ENCODE results near the gene NGFR. TPM values are rescaled to one million over a fixed set of nuclear protein-coding genes. Genes with fewer than 3 reads are reported as not detected.
A peak's percentile ranks its signal among the peaks of the same experiment; 100 is the strongest.
"Not testable (repeated sequence)": the region's sequence is repeated elsewhere in the genome, so short reads cannot be mapped to it uniquely, and the experiment has no call there.

Gene NGFR
- polyA plus RNA-seq, 3 donors: 2.6 to 8.2 (median 5.4) TPM

DNA sequence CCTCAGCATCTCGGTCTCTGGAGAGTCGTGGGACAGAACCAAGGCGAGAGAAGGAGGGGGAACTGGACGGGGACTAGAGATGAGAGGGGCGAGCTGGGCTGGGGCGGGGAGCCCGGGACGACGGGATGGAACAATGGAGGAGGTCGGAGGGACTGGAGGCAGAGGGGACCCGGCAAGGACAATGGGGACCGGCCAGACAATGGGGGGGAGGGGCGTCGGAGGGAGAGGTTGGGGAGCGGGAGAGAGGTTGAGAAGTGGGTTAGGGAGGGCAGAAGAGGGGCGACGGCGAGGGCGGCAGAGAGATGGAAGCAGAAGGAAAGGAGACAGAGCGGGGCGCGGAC is 719 bp downstream of the NGFR start:
- DNase-seq: no peak

DNA sequence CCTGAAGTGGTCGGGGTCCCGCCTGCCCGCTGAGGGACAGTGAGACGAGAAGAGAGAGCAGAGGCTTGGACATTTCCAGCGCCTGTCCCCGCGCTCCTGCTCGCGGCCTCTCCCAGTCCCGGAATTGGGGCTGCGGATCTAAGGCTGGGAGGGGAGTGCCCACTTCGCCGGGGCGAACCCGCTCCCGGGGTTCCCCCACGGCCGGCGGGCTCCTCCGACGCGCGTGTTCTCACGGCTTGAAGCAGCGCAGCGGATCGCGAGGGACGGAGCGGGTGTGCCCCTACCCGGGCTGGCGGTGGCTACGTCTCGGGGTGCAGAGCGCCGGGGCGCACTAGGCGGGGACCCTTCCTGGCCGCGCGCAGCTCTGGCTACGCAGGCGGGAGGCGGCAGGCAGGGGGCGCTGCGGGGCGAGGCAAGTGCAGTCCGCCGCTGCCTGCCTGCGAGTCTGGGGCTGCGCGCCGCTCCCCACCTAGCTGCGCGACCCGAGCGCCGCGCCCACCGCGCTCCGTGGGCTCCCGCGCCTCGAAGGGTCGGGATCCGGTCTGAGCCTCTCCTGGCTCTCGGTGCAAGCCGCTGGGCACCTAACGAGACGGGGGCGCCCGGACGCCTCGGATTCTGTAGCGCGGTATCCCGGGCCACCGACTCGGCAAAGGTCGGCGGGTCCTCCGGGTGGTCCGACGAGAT is 1.2 kb downstream of the NGFR start:
- peak; percentile 61 for DNase-seq

DNA sequence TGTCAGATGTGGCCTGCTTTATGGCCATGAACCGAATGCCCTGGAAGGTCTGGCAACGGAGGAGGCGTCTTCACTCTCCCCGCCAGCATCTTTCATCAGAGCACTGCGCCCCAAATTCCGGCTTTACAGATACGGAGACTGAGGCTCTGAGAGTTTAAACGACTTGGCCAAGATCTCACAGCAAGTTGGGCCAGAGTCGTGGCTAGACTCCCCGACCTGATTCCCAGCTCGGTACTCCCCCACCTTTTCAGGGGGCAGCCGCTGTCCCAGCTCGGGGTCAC is 1.7 kb downstream of the NGFR start:
- no peak for DNase-seq

DNA sequence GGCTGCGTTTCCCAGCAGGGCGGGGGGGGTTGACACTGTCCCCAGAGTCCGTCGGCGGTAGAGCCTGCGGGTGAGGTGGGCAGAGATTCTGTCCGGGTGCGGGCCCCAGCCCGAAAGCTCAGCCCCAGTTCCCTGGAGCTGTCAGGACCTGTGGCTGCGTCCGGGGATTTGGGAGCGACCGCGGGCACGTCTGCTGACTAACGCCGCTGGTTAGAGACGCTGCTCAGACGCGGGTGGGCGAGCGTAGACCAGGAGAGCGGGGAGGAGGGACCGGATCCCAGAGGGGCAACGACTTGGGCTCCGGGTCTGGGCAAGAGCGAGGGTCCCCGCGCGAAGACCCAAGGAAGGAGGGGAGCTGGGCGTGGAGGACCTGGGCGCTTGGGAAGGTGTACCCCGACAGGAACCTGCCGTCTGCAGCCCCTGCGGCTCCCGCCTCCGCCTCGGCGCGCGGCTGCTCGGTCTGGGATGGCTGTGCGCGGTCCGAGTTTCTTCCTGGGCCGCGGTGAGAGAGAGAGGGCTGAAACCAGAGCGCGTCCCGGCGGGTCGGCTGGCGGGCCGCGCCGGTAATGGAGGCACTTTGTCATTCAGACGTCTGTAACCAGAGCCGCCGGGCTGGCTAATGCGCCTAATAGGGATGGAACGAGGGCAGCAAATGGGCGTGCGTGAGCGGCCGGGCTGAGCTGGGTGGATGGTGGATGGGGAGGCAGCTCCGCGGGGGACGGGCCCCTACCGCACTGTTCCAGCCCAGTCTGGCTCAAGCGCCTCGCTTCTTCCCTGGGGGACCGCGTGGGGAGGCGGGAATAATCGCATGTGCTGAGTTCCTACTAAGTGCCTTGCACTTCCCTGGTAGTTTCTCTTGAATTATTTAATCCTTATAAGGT is 2.3 kb downstream of the NGFR start:
- peak; percentile 73 for DNase-seq

DNA sequence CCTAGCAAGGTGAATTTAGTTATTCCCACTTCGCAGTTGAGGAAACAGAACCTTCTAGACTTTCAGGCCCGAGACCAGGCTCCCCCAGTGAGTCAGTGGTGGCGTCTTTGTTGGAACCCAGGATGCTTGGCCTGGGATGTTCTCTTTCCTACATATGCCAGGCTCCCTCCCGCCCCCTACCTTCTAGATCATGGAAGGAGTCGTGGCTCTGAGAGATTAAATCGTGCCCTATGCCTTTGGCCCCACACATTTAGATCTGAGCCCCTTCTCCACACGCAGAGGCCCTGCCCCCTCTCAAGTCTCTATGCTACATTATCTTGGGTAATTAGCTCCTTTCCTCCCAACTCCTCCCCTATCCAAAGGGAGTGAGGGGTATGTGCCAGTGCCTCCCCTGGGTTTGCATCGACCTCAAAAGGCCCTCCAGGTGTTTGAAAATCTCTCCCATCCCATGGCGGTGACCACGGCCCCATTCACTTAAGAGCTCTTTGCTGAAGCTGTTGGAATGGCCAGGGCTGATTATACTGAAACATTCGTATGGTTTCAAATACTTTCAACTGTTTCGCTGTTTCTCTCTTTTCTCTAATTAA is 3.0 kb downstream of the NGFR start:
- no peak for DNase-seq

DNA sequence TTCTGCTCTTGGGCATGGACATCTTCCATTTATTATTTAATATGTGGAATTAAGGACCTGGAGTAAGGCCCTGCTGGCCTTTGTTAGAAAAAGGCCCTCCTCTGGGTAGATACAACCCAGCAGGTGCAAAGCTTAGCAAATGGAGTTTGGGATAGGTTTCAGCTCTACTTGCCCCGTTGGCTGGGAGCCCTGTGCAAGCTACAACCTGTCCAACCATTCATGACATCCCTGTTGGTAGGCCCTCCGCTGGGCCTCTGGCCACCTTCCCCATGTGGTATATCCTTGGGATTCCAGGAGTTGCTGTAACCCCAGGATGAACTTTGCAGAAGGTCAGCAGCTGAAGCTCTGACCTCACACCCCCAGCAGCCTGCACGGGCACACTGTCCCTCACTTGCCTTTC is 6.4 kb downstream of the NGFR start:
- no peak for DNase-seq

DNA sequence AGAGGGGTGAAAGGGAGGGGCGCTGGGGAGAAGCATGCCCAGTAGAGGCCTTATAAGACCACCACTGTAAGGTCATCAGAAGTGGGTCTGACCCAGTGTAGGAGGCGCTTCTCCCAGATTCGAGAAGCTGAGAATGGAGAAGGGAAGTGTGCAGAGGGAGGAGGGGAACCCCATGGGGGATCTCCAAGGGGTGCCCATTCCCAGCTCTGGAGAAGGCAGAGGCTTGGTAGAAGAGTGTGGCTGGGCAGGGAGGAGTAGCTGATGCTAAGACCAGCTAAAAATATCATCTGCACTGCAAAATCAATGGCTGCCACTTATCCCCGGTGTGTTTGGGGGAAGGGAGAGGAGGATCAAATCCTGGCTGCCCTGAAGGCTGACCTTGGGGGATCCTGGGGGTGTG is 7.2 kb downstream of the NGFR start:
- no peak for DNase-seq

DNA sequence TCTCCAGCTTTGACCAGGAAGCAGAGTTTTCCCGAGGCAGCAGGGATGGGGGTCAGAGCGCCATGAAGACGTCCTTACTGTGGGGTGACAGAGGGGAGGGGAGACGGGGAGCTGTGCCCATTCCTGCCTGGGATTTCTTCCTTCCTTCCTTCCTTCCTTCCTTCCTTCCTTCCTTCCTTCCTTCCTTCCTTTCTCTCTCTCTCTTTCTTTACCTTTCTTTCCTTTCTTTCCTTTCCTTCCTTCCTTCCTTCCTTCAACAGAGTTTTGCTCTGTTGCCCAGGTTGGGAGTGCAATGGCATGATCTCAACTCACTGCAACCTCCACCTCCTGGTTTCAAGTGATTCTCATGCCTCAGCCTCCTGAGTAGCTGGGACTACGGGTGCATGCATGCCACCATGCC is 7.6 kb downstream of the NGFR start:
- not testable (repeated sequence) for DNase-seq

DNA sequence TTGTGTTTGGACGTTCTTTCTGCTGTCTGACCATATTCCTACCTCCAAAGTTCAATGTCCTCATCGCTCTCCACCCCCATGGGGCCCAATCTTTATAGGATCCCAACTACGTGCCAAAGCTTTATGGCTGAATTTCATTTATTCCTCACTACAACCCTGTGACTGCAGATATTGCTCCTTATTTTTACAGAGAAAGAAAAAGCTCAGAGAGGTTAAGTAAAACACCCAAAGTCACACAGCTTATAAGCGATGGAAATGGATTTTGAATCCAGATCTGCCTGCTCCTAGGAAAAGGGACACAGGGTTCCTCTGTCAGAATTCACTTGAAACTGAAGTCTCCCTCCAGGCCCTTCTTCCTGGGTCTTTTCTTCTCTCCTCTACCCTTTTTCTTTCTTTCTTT is 9.3 kb downstream of the NGFR start:
- no peak for DNase-seq

DNA sequence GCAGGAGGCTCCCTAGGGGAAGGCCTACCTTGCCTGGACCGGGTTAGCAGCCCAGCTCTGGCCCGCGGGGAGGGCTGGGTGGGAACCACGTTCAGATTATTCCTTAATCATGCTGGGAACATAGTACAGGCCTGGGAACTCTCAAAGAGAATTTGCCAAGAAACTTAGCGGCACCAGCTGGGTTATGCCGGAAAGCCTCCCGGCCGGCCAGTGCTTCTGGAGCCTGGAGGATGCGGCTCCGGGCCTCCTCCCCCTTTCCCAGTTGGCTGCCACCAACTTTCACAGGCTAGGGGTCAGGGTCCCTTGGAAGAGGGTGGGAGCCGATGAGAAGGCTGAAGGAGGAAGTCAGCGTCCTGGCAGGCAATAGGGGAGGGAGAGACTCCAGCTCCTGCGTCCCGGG is 10.8 kb downstream of the NGFR start:
- DNase-seq: no peak

DNA sequence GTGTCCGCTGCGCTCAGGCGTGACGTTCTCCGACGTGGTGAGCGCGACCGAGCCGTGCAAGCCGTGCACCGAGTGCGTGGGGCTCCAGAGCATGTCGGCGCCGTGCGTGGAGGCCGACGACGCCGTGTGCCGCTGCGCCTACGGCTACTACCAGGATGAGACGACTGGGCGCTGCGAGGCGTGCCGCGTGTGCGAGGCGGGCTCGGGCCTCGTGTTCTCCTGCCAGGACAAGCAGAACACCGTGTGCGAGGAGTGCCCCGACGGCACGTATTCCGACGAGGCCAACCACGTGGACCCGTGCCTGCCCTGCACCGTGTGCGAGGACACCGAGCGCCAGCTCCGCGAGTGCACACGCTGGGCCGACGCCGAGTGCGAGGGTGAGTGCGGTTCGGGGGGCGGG is 11.2 kb downstream of the NGFR start:
- no peak for DNase-seq

DNA sequence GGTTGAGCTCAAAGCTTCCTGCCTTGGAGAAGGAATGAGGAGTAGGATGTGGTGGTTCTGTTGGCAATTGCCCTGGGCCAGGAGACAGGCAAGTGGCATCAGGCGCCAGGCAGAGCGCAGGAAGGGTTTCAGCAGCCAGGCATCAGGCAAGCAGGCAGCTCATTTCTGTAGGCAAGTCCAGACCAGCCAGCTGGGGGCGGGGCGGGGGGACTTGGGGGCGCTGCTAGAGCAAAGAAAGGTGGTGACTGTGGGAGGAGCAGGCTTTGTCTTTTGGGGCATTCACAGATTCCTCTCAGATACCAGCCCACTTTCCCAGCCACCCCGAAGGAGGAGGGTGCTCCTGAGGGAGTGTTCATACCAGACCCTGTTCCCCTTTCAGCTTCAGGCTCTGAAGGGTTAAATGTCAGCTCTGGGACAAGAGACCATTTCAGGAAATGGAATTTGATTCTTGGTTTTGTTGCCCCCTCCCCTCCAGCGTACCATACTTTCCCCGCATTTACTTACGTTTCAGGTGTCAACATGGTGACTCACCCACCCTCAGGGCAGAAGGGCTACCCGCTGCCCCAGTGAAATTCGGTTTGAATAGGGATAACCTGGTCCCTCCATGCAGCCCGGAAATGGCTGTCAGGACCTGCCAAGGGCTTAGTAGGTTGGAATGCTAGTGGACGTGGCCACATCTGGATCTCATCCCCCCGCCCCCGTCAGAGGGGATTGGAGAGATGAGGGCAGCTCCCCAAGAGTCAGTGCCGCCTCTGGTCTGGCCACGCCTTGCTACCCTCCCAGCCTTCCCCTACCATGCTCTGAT is 13.2 kb downstream of the NGFR start:
- no peak for DNase-seq

DNA sequence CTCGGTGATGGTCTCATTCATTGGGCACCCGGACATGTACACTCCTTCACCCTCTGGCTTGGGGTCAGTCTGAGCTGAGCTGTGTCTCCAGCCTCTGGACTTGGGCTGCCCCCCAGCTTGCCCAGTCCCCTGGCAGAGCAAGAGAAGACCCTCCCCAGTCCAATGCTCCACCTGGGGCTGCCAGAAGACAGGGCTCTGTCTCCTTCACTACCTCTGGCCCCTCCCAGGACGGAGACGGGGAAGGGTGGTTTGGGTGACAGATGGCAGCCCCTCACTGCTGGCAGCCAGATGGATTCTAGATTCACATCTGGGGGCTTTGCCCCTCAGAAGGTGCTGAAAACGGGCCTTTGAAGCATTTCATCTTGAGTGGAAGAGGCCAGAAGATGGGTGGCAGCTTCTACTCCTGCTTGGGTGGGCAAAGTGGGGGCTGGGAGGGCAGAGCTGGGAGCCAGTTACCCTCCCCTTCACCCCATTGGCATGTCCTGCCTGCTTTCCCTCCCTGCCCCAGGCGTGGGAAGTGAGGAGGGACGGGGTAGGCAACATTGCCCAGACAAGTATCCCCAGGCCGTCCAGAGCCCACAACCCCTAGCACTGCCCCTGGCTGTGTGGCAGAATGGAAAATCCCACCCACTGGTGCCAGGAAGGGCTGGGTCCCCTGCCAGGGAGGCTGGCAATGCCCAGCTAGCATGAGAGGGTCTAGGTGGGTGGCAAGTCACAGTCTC is 13.9 kb downstream of the NGFR start:
- no peak for DNase-seq

DNA sequence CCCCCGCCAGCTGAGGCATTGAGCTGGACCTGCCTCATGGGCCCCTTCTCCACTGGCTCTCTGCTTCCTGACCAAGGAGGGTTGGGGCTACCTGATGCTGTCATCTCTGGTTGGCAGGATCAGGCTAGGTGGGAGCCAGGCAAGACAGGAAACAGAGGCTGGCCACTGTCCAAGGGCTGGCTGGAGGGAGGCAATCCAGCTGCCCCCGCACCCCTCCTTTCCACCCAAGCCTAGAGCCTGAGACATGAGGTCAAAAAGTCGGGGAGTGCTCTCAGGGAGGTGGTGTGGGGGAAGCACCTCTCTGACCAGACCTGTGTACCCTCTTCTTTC is 14.5 kb downstream of the NGFR start:
- no peak for DNase-seq

DNA sequence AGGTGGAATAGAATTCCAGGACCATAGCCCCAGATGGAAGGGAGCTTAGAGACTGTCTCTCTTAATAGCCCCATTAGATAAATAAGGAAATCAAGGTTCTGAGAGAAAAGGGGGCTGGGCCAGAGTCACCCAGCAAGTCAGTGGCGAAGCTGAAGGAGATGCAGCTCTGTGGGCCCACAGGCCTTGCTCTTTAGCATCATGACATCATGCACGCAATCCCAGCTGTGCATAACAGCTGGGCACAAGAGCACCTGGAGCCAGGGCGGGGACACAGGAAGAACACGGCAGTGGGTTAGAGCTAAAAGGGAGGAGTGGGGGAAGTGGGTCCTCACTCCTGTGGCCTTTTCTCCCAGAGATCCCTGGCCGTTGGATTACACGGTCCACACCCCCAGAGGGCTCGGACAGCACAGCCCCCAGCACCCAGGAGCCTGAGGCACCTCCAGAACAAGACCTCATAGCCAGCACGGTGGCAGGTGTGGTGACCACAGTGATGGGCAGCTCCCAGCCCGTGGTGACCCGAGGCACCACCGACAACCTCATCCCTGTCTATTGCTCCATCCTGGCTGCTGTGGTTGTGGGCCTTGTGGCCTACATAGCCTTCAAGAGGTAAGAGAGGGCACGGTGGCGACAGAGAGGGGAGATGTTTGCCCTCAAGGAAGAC is 15.1 kb downstream of the NGFR start:
- DNase-seq: no peak

DNA sequence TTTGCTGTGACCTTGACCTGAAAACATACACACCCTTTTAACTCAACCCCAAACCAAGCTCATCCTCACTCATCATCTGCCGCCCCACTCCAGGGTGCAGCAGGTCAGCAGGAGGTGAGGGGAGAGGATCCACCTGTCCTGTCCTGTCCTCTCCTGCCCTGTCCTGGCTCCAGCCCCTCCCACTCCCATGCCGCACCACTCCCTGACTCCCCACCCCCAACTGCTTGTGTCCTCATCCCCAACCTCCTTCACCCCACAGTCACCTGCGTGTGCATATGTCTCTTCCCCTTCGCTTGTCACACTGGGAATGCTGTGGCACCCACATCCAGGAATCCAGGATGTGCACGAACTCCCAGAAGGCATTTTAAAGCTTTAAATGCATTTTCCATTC is 15.6 kb downstream of the NGFR start:
- no peak for DNase-seq

DNA sequence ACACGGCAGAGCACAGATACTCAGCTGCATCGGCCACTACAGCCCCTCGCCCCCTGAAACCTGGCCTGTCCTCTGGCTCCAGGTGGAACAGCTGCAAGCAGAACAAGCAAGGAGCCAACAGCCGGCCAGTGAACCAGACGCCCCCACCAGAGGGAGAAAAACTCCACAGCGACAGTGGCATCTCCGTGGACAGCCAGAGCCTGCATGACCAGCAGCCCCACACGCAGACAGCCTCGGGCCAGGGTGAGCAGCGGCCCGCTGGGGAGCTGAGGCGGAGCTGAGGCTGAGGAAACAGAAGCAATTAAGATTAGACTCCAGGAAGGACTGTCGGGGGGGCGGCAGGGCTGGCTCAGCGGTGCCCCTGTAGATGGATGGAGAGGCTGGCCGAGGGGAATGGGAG is 16.7 kb downstream of the NGFR start:
- DNase-seq: no peak

DNA sequence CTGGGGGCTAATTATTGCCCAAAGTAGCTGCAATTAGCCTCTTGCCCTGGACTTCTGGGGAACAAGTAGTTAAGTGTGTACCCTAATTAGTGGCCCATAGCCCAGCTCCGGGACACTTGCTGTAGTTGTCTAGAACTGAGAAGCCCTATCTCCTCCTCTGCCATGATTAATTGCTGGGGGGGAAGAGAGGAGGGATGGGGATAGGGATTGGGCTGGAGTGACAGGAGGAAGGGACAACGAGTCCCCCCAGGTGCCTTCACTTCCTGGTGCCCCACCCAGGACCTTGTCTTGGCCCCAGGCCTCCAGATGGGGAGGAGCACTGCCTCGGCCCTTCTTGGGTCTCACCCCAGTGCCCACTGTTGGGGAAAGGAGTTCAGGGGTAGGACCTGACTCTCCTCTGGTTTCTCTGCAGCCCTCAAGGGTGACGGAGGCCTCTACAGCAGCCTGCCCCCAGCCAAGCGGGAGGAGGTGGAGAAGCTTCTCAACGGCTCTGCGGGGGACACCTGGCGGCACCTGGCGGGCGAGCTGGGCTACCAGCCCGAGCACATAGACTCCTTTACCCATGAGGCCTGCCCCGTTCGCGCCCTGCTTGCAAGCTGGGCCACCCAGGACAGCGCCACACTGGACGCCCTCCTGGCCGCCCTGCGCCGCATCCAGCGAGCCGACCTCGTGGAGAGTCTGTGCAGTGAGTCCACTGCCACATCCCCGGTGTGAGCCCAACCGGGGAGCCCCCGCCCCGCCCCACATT is 17.4 kb downstream of the NGFR start:
- DNase-seq: no peak

DNA sequence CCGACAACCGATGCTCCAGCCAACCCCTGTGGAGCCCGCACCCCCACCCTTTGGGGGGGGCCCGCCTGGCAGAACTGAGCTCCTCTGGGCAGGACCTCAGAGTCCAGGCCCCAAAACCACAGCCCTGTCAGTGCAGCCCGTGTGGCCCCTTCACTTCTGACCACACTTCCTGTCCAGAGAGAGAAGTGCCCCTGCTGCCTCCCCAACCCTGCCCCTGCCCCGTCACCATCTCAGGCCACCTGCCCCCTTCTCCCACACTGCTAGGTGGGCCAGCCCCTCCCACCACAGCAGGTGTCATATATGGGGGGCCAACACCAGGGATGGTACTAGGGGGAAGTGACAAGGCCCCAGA is 17.9 kb downstream of the NGFR start:
- no peak for DNase-seq

DNA sequence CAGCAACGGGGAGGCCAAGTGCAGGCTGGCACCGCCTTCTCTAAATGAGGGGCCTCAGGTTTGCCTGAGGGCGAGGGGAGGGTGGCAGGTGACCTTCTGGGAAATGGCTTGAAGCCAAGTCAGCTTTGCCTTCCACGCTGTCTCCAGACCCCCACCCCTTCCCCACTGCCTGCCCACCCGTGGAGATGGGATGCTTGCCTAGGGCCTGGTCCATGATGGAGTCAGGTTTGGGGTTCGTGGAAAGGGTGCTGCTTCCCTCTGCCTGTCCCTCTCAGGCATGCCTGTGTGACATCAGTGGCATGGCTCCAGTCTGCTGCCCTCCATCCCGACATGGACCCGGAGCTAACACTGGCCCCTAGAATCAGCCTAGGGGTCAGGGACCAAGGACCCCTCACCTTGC is 18.5 kb downstream of the NGFR start:
- DNase-seq: no peak

All from renal pelvis (tissue), 4 donors.